ENCODE measurements around the gene ABHD14A. TPM values are rescaled to one million over a fixed set of nuclear protein-coding genes. Genes with fewer than 3 reads are reported as not detected.
A peak's percentile ranks its signal among the peaks of the same experiment; 100 is the strongest.

The ABHD14A gene
- total and polyA plus RNA-seq, 2 donors (not counting 1 experiment from before 2014, with no cell fraction given) = 5.1 to 10.2 TPM

GRCh38 chr3:51994530-51994929 lies 19.7 kb downstream of the ABHD14A start:
- peaks cover 14% of the 10 kb centered on the region for H3K4me1 ChIP-seq (ENCODE audit: control insufficient read depth, extremely low read depth, insufficient read depth, low read length)

DNA sequence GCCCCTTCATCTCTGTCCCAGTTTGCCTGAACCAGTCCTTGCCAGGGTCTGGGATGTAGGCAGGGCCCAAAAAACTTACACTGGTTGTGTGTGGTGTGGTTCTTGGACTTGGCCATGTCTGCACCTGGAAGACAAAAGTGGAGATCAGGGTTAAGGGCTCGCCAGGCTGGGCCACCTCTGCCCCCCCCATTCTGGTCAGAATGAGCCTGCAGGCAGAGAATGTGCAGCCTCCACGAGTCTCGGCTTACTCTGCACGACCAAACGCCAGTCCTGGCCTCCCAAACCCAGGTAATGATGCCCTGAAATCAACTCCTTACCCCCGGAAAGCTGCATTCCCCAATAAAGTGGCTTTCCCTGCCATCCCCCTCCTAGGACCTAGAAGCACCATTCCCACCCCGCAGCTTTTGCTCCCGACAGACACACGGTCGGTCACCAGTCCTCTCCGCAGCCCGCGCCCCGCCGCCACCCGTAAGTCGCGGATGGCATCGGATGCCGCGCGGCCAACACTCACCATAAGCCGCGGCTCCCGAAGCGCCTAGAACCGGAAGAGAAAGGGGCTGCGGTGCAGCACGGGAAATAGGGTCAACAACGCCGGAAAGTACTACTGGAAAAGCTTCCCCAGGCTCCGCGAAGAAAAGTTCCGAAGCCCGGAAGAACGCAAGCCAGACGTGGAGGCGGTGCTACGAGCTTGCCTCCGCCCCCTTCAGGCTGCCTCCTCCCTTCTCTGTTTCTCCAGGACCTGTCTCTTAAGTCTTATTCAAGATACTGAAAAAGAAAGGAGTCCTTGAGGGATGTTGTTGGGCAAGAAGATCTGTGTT lies 20.7 kb downstream of the ABHD14A start, which contains the start of gene RPL29:
TSS of gene RPL29 (minus strand) at position 550 of the 818 bp plus-strand sequence. CDS start at position 116, 434 bp downstream.
- no peaks in the 10 kb centered on the region for H4K20me1 ChIP-seq (ENCODE audit: control insufficient read depth, extremely low read depth, insufficient read depth, low read length)
- H3K9me3 ChIP-seq (ENCODE audit: control insufficient read depth, insufficient read depth, low read depth, low read length) = no peaks in the 10 kb centered on the region
- DNase-seq (ENCODE audit: low read depth in 2 of 2) = peak; percentile 94 to 97
- H3K9ac ChIP-seq (ENCODE audit: insufficient read depth, low read length) = peak within 1 kb of the TSS; percentile 91
- H2AFZ ChIP-seq (ENCODE audit: low read length) = peak within 1 kb of the TSS; percentile 49
- peaks cover 28% of the 10 kb centered on the region for H3K79me2 ChIP-seq (ENCODE audit: control insufficient read depth, insufficient read depth, low read length)
- TF ChIP-seq EZH2 (IDR thresholded peaks at IDR 0.05; ENCODE audit: low read length, missing control alignments) = no peak
- TF ChIP-seq, protein P1, sequence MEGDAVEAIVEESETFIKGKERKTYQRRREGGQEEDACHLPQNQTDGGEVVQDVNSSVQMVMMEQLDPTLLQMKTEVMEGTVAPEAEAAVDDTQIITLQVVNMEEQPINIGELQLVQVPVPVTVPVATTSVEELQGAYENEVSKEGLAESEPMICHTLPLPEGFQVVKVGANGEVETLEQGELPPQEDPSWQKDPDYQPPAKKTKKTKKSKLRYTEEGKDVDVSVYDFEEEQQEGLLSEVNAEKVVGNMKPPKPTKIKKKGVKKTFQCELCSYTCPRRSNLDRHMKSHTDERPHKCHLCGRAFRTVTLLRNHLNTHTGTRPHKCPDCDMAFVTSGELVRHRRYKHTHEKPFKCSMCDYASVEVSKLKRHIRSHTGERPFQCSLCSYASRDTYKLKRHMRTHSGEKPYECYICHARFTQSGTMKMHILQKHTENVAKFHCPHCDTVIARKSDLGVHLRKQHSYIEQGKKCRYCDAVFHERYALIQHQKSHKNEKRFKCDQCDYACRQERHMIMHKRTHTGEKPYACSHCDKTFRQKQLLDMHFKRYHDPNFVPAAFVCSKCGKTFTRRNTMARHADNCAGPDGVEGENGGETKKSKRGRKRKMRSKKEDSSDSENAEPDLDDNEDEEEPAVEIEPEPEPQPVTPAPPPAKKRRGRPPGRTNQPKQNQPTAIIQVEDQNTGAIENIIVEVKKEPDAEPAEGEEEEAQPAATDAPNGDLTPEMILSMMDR (conservative IDR thresholded peaks at IDR 0.05 in 1 of 2, IDR thresholded peaks at IDR 0.05 in 1 of 2; ENCODE audit: low read depth in 1 of 2, low read length in 2 of 2) = no peak
- H3K4me2 ChIP-seq (ENCODE audit: extremely low read depth, insufficient read depth, low read length) = peak within 1 kb of the TSS; percentile 96
- peak within 1 kb of the TSS; percentile 93 for H3K27ac ChIP-seq (ENCODE audit: insufficient read depth, low read length)
- H3K36me3 ChIP-seq (ENCODE audit: control insufficient read depth, insufficient read depth, low read length) = peaks cover 16% of the 10 kb centered on the region
- H3K4me1 ChIP-seq (ENCODE audit: control insufficient read depth, extremely low read depth, insufficient read depth, low read length) = peaks cover 14% of the 10 kb centered on the region
- H3K4me3 ChIP-seq (replicated peaks in 1 of 4; ENCODE audit: control extremely low read depth in 1 of 4, insufficient read depth in 1 of 4, low read depth in 3 of 4, low read length in 4 of 4) = peak within 1 kb of the TSS; percentile 96 to 100 (median 99)
- H3K27me3 ChIP-seq (ENCODE audit: control insufficient read depth, insufficient read depth, low read length) = no peaks in the 10 kb centered on the region

More at GRCh38 chr3:51994530-51994929, 19.7 kb downstream of the ABHD14A start:
- no peaks in the 10 kb centered on the region for H3K9me3 ChIP-seq (ENCODE audit: control insufficient read depth, insufficient read depth, low read depth, low read length)
- no peaks in the 10 kb centered on the region for H4K20me1 ChIP-seq (ENCODE audit: control insufficient read depth, extremely low read depth, insufficient read depth, low read length)
- H3K36me3 ChIP-seq (ENCODE audit: control insufficient read depth, insufficient read depth, low read length) = peaks cover 16% of the 10 kb centered on the region
- peak overlapping the region; percentile 93 for H3K27ac ChIP-seq (ENCODE audit: insufficient read depth, low read length)
- H3K4me2 ChIP-seq (ENCODE audit: extremely low read depth, insufficient read depth, low read length) = peak overlapping the region; percentile 96
- peak overlapping the region; percentile 96 to 100 (median 99) for H3K4me3 ChIP-seq (replicated peaks in 1 of 4; ENCODE audit: control extremely low read depth in 1 of 4, insufficient read depth in 1 of 4, low read depth in 3 of 4, low read length in 4 of 4)
- no peaks in the 10 kb centered on the region for H3K27me3 ChIP-seq (ENCODE audit: control insufficient read depth, insufficient read depth, low read length)
- no peak for TF ChIP-seq EZH2 (IDR thresholded peaks at IDR 0.05; ENCODE audit: low read length, missing control alignments)
- TF ChIP-seq, protein P1 (conservative IDR thresholded peaks at IDR 0.05 in 1 of 2, IDR thresholded peaks at IDR 0.05 in 1 of 2; ENCODE audit: low read depth in 1 of 2, low read length in 2 of 2) = no peak
- H3K79me2 ChIP-seq (ENCODE audit: control insufficient read depth, insufficient read depth, low read length) = peaks cover 28% of the 10 kb centered on the region
- H2AFZ ChIP-seq (ENCODE audit: low read length) = no peak overlapping the region
- DNase-seq (ENCODE audit: low read depth in 2 of 2) = no peak
- peak overlapping the region; percentile 91 for H3K9ac ChIP-seq (ENCODE audit: insufficient read depth, low read length)

- Histone ChIP-seq H3K36me3 (ENCODE audit: control insufficient read depth, insufficient read depth, low read length) (peaks cover 9% of the 10 kb centered on the region), H3K4me3 (replicated peaks in 1 of 4; ENCODE audit: control extremely low read depth in 1 of 4, insufficient read depth in 1 of 4, low read depth in 3 of 4, low read length in 4 of 4) (no peak overlapping the region), H2AFZ (ENCODE audit: low read length) (no peak overlapping the region), H4K20me1 (ENCODE audit: control insufficient read depth, extremely low read depth, insufficient read depth, low read length) (no peaks in the 10 kb centered on the region), H3K27me3 (ENCODE audit: control insufficient read depth, insufficient read depth, low read length) (no peaks in the 10 kb centered on the region), H3K9me3 (ENCODE audit: control insufficient read depth, insufficient read depth, low read depth, low read length) (no peaks in the 10 kb centered on the region), H3K4me2 (ENCODE audit: extremely low read depth, insufficient read depth, low read length) (no peak overlapping the region), H3K4me1 (ENCODE audit: control insufficient read depth, extremely low read depth, insufficient read depth, low read length) (peaks cover 14% of the 10 kb centered on the region), H3K9ac (ENCODE audit: insufficient read depth, low read length) (no peak overlapping the region), H3K27ac (ENCODE audit: insufficient read depth, low read length) (no peak overlapping the region), H3K79me2 (ENCODE audit: control insufficient read depth, insufficient read depth, low read length) (peaks cover 26% of the 10 kb centered on the region)
- no peak for DNase-seq (ENCODE audit: low read depth in 2 of 2)
- TF ChIP-seq, protein P1 (conservative IDR thresholded peaks at IDR 0.05 in 1 of 2, IDR thresholded peaks at IDR 0.05 in 1 of 2; ENCODE audit: low read depth in 1 of 2, low read length in 2 of 2) = no peak
- TF ChIP-seq EZH2 (IDR thresholded peaks at IDR 0.05; ENCODE audit: low read length, missing control alignments) = no peak
Measured at GRCh38 chr3:51997172-51997571, 22.3 kb downstream of the ABHD14A start.

Data from fibroblast of lung (primary cell).